Measurements from ENCODE around the gene RPL22L1.

DNA sequence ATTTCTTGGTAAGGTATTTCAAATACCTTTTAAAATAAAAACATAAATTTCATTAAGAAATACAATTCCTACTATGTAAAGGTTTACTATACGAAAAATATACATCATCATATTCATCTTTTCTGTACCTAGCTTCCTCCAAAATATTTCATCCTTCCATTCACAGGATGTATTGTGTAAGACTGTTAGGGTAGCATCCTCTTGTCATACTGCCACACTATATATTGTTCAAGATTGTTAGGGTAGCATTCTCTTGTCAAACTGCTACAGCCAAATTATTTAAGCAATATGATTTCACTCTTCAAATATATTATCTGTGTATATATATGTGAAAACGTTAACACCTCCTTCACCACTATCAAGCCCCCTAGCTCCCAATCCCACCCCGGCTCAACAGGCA lies 3.5 kb downstream of the RPL22L1 start:
- TF ChIP-seq, protein P1, sequence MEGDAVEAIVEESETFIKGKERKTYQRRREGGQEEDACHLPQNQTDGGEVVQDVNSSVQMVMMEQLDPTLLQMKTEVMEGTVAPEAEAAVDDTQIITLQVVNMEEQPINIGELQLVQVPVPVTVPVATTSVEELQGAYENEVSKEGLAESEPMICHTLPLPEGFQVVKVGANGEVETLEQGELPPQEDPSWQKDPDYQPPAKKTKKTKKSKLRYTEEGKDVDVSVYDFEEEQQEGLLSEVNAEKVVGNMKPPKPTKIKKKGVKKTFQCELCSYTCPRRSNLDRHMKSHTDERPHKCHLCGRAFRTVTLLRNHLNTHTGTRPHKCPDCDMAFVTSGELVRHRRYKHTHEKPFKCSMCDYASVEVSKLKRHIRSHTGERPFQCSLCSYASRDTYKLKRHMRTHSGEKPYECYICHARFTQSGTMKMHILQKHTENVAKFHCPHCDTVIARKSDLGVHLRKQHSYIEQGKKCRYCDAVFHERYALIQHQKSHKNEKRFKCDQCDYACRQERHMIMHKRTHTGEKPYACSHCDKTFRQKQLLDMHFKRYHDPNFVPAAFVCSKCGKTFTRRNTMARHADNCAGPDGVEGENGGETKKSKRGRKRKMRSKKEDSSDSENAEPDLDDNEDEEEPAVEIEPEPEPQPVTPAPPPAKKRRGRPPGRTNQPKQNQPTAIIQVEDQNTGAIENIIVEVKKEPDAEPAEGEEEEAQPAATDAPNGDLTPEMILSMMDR (IDR thresholded peaks at IDR 0.05) = no peak
- TF ChIP-seq POLR2A (IDR thresholded peaks at IDR 0.05) = no peak
